PFSK-1 (cell line): ENCODE results near the gene TRPT1.

Source experiments
- FOXP2 ChIP-seq: optimal IDR thresholded peaks from 2 replicates; pipeline ENCODE3; 2011; ENCODE audit warnings: borderline replicate concordance, control low read depth, inconsistent platforms; ENCODE audit not compliant: insufficient read depth; ENCODE audit errors: extremely low read length, extremely low read depth
- POLR2AphosphoS5 ChIP-seq: IDR thresholded peaks from 2 replicates; pipeline ENCODE4 v1.6.1; 2012; ENCODE audit warnings: low read depth, mild to moderate bottlenecking, control low read depth, low read length, moderate library complexity
- REST ChIP-seq, 2 experiments: IDR thresholded peaks; 2 replicates each; pipeline versions ENCODE4 v1.6.1 to v1.8.0; 2011 to 2012; ENCODE audit warnings: low read depth in 2 of 2, low read length in 2 of 2, control low read depth in 1 of 2, inconsistent platforms in 1 of 2, mild to moderate bottlenecking in 1 of 2, moderate library complexity in 1 of 2; ENCODE audit not compliant: insufficient read depth in 1 of 2
- SIN3A ChIP-seq: IDR thresholded peaks from 2 replicates; pipeline ENCODE4 v1.6.1; 2012; ENCODE audit warnings: mild to moderate bottlenecking, low read length, moderate library complexity, borderline replicate concordance; ENCODE audit not compliant: insufficient read depth
- TAF1 ChIP-seq: IDR thresholded peaks from 2 replicates; pipeline ENCODE4 v1.6.1; 2012; ENCODE audit warnings: low read length, control low read depth, borderline replicate concordance; ENCODE audit not compliant: insufficient read depth

The TRPT1 gene

GRCh38 chr11:64224151-64224890 is 1.7 kb downstream of the TRPT1 start:
- no peak for TF ChIP-seq SIN3A
- TF ChIP-seq FOXP2: no peak
- no peak for TF ChIP-seq POLR2AphosphoS5
- no peak for TF ChIP-seq TAF1
- TF ChIP-seq REST (IDR thresholded peaks at IDR 0.05; ENCODE audit: insufficient read depth in 1 of 2, low read depth in 2 of 2, low read length in 2 of 2): no peak

GRCh38 chr11:64223001-64223651 is 2.9 kb downstream of the TRPT1 start:
- TF ChIP-seq FOXP2 (no peak), SIN3A (no peak), TAF1 (no peak), REST (IDR thresholded peaks at IDR 0.05; ENCODE audit: insufficient read depth in 1 of 2, low read depth in 2 of 2, low read length in 2 of 2) (no peak)

- TF ChIP-seq POLR2AphosphoS5 (no peak), REST (IDR thresholded peaks at IDR 0.05; ENCODE audit: insufficient read depth in 1 of 2, low read depth in 2 of 2, low read length in 2 of 2) (no peak), TAF1 (no peak), FOXP2 (no peak), SIN3A (no peak)
Observed at GRCh38 chr11:64222651-64223000, 3.4 kb downstream of the TRPT1 start.

- TF ChIP-seq REST (IDR thresholded peaks at IDR 0.05; ENCODE audit: insufficient read depth in 1 of 2, low read depth in 2 of 2, low read length in 2 of 2) (no peak), SIN3A (no peak)
Observed at GRCh38 chr11:64220798-64221197, 5.2 kb downstream of the TRPT1 start.
